GM13977 (cell line): ENCODE results near the gene RNASE3.
"Not testable (repeated sequence)": the region's sequence is repeated elsewhere in the genome, so short reads cannot be mapped to it uniquely, and the experiment has no call there.

Experiments
- DNase-seq: peaks from one replicate; pipeline ENCODE4 v3.0.0; 2012; ENCODE audit warnings: low spot score
- CTCF ChIP-seq: IDR thresholded peaks from 2 replicates; pipeline ENCODE4 v1.5.1; 2012; ENCODE audit warnings: mild to moderate bottlenecking, control low read depth; ENCODE audit not compliant: insufficient read depth; ENCODE audit errors: extremely low read depth, missing control alignments
- in situ Hi-C: fragments of 300-500 bp; cut with MboI; formaldehyde crosslinking; loops from one replicate; pipeline ENCODE4 v1.12.0; 2022; ENCODE audit warnings: low sequenced_read_pairs, low pct_unique_long_range_greater_than_20kb, mixed read lengths, inconsistent platforms; ENCODE audit not compliant: unreplicated experiment

RNASE3 gene

GRCh38 chr14:20878695-20879094 is 12.5 kb upstream of the RNASE3 start:
- no peak for DNase-seq
- TF ChIP-seq CTCF: no peak
- in situ Hi-C loops: no loop called here

GRCh38 chr14:20881229-20881628 is 10.0 kb upstream of the RNASE3 start:
- in situ Hi-C loops, DNase-seq: not testable (repeated sequence)

GRCh38 chr14:20882787-20883186 is 8.4 kb upstream of the RNASE3 start:
- in situ Hi-C loops, DNase-seq: not testable (repeated sequence)

GRCh38 chr14:20888411-20888810 is 2.8 kb upstream of the RNASE3 start:
- DNase-seq, in situ Hi-C loops: not testable (repeated sequence)

- DNase-seq, in situ Hi-C loops: not testable (repeated sequence)
These were observed 4.1 kb downstream of the RNASE3 start for GRCh38 chr14:20895322-20895721.

GRCh38 chr14:20904393-20905029 is 13.3 kb downstream of the RNASE3 start:
- in situ Hi-C loops: no loop called here
- DNase-seq: no peak
- TF ChIP-seq CTCF: no peak

- TF ChIP-seq CTCF: no peak
- no peak for DNase-seq
- in situ Hi-C loops: no loop called here
These were observed 14.5 kb downstream of the RNASE3 start for GRCh38 chr14:20905676-20906075.

GRCh38 chr14:20907214-20907613 is 16.0 kb downstream of the RNASE3 start:
- in situ Hi-C loops: no loop called here
- DNase-seq: no peak
- no peak for TF ChIP-seq CTCF

GRCh38 chr14:20910822-20911221 is 19.6 kb downstream of the RNASE3 start:
- in situ Hi-C loops: not testable (repeated sequence)

GRCh38 chr14:20919038-20919756 is 28.0 kb downstream of the RNASE3 start:
- in situ Hi-C loops: not testable (repeated sequence)

More at GRCh38 chr14:20910822-20911221, 19.6 kb downstream of the RNASE3 start:
- not testable (repeated sequence) for DNase-seq

GRCh38 chr14:20923766-20924297 is 32.6 kb downstream of the RNASE3 start:
- in situ Hi-C loops, DNase-seq: not testable (repeated sequence)

More at GRCh38 chr14:20919038-20919756, 28.0 kb downstream of the RNASE3 start:
- not testable (repeated sequence) for DNase-seq
